ENCODE results near the gene C1QTNF7. TPM values are rescaled to one million over a fixed set of nuclear protein-coding genes. Genes with fewer than 3 reads are reported as not detected.
A peak's percentile ranks its signal among the peaks of the same experiment; 100 is the strongest.

C1QTNF7 gene
- total RNA-seq, 6 donors from 2014 or later, result 2.3 to 13.3 (median 7.9) TPM

DNA sequence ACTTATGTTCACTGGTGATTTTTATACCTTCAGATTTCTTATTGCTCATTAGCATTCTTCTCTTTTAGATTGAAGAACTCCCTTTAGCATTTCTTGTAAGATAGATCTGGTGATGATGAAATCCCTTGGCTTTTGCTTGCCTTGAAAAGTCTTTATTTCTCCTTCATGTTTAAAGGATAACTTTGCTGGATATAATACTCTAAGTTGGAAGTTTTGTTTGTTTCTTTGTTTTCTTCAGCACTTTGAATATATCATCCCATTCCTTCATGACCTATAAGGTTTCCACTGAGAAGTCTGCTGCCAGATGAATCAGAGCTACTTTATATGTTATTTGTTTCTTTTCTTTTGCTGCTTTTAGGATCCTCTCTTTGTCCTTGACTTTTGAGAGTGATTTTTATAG is 60.3 kb downstream of the C1QTNF7 start:
- H3K36me3 ChIP-seq, result peaks cover 0 to 4% (median 0%) of the 10 kb centered on the region in 4 donors
- peaks cover 0 to 3% (median 0%) of the 10 kb centered on the region in 4 donors for H3K9me3 ChIP-seq
- H3K4me1 ChIP-seq, result no peaks in the 10 kb centered on the region
- H3K27ac ChIP-seq, result no peak overlapping the region
- TF ChIP-seq, protein P1, sequence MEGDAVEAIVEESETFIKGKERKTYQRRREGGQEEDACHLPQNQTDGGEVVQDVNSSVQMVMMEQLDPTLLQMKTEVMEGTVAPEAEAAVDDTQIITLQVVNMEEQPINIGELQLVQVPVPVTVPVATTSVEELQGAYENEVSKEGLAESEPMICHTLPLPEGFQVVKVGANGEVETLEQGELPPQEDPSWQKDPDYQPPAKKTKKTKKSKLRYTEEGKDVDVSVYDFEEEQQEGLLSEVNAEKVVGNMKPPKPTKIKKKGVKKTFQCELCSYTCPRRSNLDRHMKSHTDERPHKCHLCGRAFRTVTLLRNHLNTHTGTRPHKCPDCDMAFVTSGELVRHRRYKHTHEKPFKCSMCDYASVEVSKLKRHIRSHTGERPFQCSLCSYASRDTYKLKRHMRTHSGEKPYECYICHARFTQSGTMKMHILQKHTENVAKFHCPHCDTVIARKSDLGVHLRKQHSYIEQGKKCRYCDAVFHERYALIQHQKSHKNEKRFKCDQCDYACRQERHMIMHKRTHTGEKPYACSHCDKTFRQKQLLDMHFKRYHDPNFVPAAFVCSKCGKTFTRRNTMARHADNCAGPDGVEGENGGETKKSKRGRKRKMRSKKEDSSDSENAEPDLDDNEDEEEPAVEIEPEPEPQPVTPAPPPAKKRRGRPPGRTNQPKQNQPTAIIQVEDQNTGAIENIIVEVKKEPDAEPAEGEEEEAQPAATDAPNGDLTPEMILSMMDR (IDR thresholded peaks at IDR 0.05), result no peak
- TF ChIP-seq POLR2A (IDR thresholded peaks at IDR 0.05) (no peak), EP300 (IDR thresholded peaks at IDR 0.05) (no peak), POLR2AphosphoS5 (IDR thresholded peaks at IDR 0.05) (no peak)
- H3K27me3 ChIP-seq, result no peaks in the 10 kb centered on the region
- DNase-seq (no peak), ATAC-seq (ENCODE audit: low FRiP score in 2 of 2) (no peak)
- no peak overlapping the region for H3K4me3 ChIP-seq

DNA sequence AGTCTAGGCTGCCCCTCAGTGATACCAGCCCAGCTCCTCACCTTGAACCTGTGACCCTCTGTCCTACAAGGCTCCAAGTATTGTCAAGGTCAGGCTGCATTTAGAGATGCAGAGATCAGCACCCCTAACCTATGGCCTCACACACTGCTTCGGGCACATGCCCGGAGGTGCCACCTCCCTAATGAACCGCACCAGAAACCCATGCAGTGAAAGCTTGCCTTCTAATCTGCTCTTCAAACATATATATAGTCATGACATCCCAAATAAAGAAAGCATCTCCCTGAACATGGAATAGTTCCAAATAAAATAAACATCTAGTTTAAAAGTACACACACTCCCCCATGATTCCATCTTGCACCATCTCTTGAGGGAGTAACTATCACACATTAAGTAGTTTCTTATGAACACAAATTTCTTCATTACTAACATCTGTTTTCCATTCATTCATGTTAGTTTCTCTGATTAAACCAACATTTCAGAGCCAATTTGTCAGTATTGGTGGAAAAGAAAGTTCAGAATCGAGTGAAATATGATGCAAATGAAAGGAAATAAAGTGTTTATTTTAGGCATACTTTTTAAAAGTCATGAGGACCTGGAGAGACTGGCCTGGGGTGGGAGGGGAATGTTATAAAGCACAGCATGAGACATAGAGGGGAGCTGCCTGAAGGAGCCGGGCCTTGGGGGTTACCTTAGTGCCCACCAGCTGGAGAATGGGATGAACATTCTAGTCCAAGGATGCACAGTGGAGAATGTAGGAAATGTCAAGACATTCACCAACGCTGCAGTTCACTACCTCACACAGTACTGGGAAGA is 61.0 kb downstream of the C1QTNF7 start:
- Histone ChIP-seq H3K36me3 (peaks cover 0 to 4% (median 0%) of the 10 kb centered on the region in 4 donors), H3K4me3 (no peak overlapping the region), H3K9me3 (peaks cover 0 to 3% (median 0%) of the 10 kb centered on the region in 4 donors), H3K27me3 (no peaks in the 10 kb centered on the region), H3K27ac (no peak overlapping the region), H3K4me1 (no peaks in the 10 kb centered on the region)
- 84 to 86% methylated on average over 6 of the region's 6 CpGs for WGBS, 2 donors
- peak in 1 of 2 donors; percentile 53 for ATAC-seq (ENCODE audit: low FRiP score in 2 of 2)
- no peak for DNase-seq
- no peak for TF ChIP-seq POLR2A (IDR thresholded peaks at IDR 0.05)
- no peak for TF ChIP-seq EP300 (IDR thresholded peaks at IDR 0.05)
- TF ChIP-seq POLR2AphosphoS5 (IDR thresholded peaks at IDR 0.05), result no peak
- TF ChIP-seq, protein P1 (IDR thresholded peaks at IDR 0.05), result no peak

DNA sequence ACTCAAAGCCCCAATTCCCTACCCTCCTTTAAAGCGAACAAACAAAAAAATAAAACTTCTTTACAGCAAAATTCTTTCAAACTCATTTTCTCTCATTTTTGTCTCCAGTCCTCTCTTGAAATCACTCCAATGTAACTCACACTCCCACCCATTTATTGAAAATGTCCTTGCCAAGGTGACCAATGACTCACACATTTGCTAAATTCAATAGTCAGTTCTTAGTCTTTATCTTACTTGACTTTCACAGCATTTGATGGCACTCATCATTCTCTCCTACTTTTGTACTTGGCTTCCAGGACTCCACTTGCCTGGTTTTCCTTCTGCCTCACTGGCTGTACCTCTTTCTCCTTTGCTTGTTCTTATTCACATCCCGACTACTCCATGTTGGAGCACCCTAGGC is 61.7 kb downstream of the C1QTNF7 start:
- TF ChIP-seq, protein P1 (IDR thresholded peaks at IDR 0.05), result no peak
- TF ChIP-seq EP300 (IDR thresholded peaks at IDR 0.05) (no peak), POLR2A (IDR thresholded peaks at IDR 0.05) (no peak), POLR2AphosphoS5 (IDR thresholded peaks at IDR 0.05) (no peak)
- Histone ChIP-seq H3K4me1 (no peaks in the 10 kb centered on the region), H3K27ac (no peak overlapping the region), H3K9me3 (peaks cover 0 to 3% (median 0%) of the 10 kb centered on the region in 4 donors), H3K27me3 (no peaks in the 10 kb centered on the region), H3K4me3 (no peak overlapping the region), H3K36me3 (peaks cover 0 to 4% (median 0%) of the 10 kb centered on the region in 4 donors)
- ATAC-seq (ENCODE audit: low FRiP score in 2 of 2) (peak in 1 of 2 donors; percentile 19), DNase-seq (no peak)
- 93 to 95% methylated on average over 2 of the region's 2 CpGs for WGBS, 2 donors

DNA sequence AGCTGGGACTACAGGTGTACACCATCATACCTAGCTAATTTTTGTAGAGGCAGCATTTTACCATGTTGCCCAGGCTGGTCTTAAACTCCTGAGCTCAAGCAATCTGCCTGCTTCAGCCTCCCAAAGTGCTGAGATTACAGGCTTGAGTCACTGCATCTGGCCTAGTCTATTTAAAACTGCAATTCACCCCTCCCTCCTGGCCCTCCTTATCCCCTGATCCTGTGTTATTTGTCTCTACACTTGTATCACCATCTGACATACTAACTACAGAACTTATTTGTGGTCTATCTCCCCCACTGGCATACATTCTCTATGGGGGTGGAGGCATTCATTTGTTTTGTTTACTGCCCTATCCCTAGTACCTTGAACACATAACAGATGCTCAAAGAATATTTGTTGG is 65.6 kb downstream of the C1QTNF7 start:
- H3K36me3 ChIP-seq, result peaks cover 0 to 4% (median 0%) of the 10 kb centered on the region in 4 donors
- H3K9me3 ChIP-seq, result no peaks in the 10 kb centered on the region
- TF ChIP-seq, protein P1 (IDR thresholded peaks at IDR 0.05), result no peak
- TF ChIP-seq POLR2A (IDR thresholded peaks at IDR 0.05) (no peak), POLR2AphosphoS5 (IDR thresholded peaks at IDR 0.05) (no peak), EP300 (IDR thresholded peaks at IDR 0.05) (no peak)
- ATAC-seq (ENCODE audit: low FRiP score in 2 of 2) (no peak), DNase-seq (no peak)
- H3K27me3 ChIP-seq, result no peaks in the 10 kb centered on the region
- no peak overlapping the region for H3K27ac ChIP-seq
- no peak overlapping the region for H3K4me3 ChIP-seq
- no peaks in the 10 kb centered on the region for H3K4me1 ChIP-seq

DNA sequence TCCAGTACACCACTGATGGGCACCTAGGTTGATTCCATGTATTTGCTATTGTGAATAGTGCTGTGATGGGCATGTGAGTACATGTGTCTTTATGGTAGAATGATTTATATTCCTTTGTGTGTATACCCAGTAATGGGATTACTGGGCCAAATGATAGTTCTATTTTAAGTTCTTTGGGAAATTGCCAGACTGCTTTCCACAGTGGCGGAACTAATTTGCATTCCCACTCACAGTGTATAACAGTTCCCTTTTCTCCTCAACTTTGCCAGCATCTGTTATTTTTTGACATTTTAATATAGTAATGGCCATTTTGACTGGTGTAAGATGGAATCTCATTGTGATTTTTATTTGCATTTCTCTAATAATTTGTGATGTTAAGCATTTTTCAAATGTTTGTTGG is 67.8 kb downstream of the C1QTNF7 start:
- ATAC-seq (ENCODE audit: low FRiP score in 2 of 2) (no peak), DNase-seq (no peak)
- H3K4me3 ChIP-seq, result no peak overlapping the region
- 85 to 86% methylated on average over 1 of the region's 1 CpG for WGBS, 2 donors
- no peaks in the 10 kb centered on the region for H3K27me3 ChIP-seq
- no peaks in the 10 kb centered on the region for H3K9me3 ChIP-seq
- TF ChIP-seq, protein P1 (IDR thresholded peaks at IDR 0.05), result no peak
- TF ChIP-seq POLR2A (IDR thresholded peaks at IDR 0.05) (no peak), EP300 (IDR thresholded peaks at IDR 0.05) (no peak), POLR2AphosphoS5 (IDR thresholded peaks at IDR 0.05) (no peak)
- no peaks in the 10 kb centered on the region for H3K36me3 ChIP-seq
- no peak overlapping the region for H3K27ac ChIP-seq
- H3K4me1 ChIP-seq, result no peaks in the 10 kb centered on the region

Measured in upper lobe of left lung (tissue), 6 donors.